ENCODE measurements around the gene ALOX15. TPM values are rescaled to one million over a fixed set of nuclear protein-coding genes. Genes with fewer than 3 reads are reported as not detected.

ALOX15 gene
- total RNA-seq, 1 donor from 2014 or later = not detected

GRCh38 chr17:4616476-4616875 lies 25.0 kb downstream of the ALOX15 start:
- H3K27me3 Mint-ChIP-seq = peaks cover 15% of the 10 kb centered on the region
- no peak for TF ChIP-seq CTCF (IDR thresholded peaks at IDR 0.05)
- no peak overlapping the region for H3K4me3 Mint-ChIP-seq
- H3K27ac Mint-ChIP-seq = no peak overlapping the region
- ChIA-PET CTCF (no interaction called here), POLR2A (no interaction called here)
- intact Hi-C loops (cut with micrococcal nuclease) = no loop called here
- no peaks in the 10 kb centered on the region for H3K4me1 Mint-ChIP-seq
- ATAC-seq (ENCODE audit: low read depth) = no peak
- H3K36me3 Mint-ChIP-seq (ENCODE audit: low read depth) = no peaks in the 10 kb centered on the region
- no peaks in the 10 kb centered on the region for H3K9me3 Mint-ChIP-seq
- no peak for DNase-seq

GRCh38 chr17:4610656-4611055 lies 30.8 kb downstream of the ALOX15 start:
- TF ChIP-seq CTCF (IDR thresholded peaks at IDR 0.05) = no peak
- no peak overlapping the region for H3K27ac Mint-ChIP-seq
- CTCF ChIA-PET = no interaction called here
- no peaks in the 10 kb centered on the region for H3K9me3 Mint-ChIP-seq
- no peak for ATAC-seq (ENCODE audit: low read depth)
- intact Hi-C loops (cut with micrococcal nuclease) = no loop called here
- no peak for DNase-seq
- H3K36me3 Mint-ChIP-seq (ENCODE audit: low read depth) = no peaks in the 10 kb centered on the region
- H3K4me3 Mint-ChIP-seq = no peak overlapping the region
- peaks cover 26% of the 10 kb centered on the region for H3K27me3 Mint-ChIP-seq
- POLR2A ChIA-PET = no interaction called here
- no peaks in the 10 kb centered on the region for H3K4me1 Mint-ChIP-seq

- H3K4me1 Mint-ChIP-seq = no peaks in the 10 kb centered on the region
- H3K27me3 Mint-ChIP-seq = peaks cover 29% of the 10 kb centered on the region
- no peaks in the 10 kb centered on the region for H3K9me3 Mint-ChIP-seq
- ATAC-seq (ENCODE audit: low read depth) = no peak
- ChIA-PET POLR2A (no interaction called here), CTCF (no interaction called here)
- intact Hi-C loops (cut with micrococcal nuclease) = no loop called here
- TF ChIP-seq CTCF (IDR thresholded peaks at IDR 0.05) = no peak
- H3K36me3 Mint-ChIP-seq (ENCODE audit: low read depth) = no peaks in the 10 kb centered on the region
- H3K4me3 Mint-ChIP-seq = no peak overlapping the region
- H3K27ac Mint-ChIP-seq = no peak overlapping the region
- DNase-seq = no peak
Observed at GRCh38 chr17:4610162-4610561, 31.3 kb downstream of the ALOX15 start.

- intact Hi-C loops (cut with micrococcal nuclease) = no loop called here
- no peak for TF ChIP-seq CTCF (IDR thresholded peaks at IDR 0.05)
- Mint-ChIP-seq H3K9me3 (no peaks in the 10 kb centered on the region), H3K27ac (no peak overlapping the region), H3K4me1 (no peaks in the 10 kb centered on the region), H3K36me3 (ENCODE audit: low read depth) (no peaks in the 10 kb centered on the region), H3K4me3 (no peak overlapping the region), H3K27me3 (peaks cover 29% of the 10 kb centered on the region)
- CTCF ChIA-PET = no interaction called here
- DNase-seq (no peak), ATAC-seq (ENCODE audit: low read depth) (no peak)
- POLR2A ChIA-PET = no interaction called here
Observed at GRCh38 chr17:4609761-4610160, 31.7 kb downstream of the ALOX15 start.

DNA sequence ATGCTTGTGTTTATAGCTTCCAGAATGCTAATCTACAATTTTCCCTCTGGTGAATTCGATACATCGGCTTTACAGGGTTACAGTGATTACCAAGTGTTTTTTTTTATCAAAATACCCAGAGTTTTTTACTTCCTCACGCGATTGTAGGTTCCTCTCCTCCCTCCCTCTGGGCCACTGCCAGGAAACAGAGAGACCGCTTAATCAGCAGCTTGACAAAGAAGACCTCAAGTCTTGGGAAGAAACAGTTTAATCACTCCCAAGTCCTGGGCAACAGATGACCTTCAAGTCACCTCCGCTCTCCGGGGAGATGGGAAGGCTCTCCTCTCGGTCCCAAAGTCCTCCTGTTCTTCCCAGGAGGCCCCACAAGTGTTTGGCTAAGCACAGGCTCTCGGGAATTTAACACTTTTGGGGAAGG lies 33.7 kb downstream of the ALOX15 start:
- ATAC-seq (ENCODE audit: low read depth) (no peak), DNase-seq (no peak)
- ChIA-PET POLR2A (no interaction called here), CTCF (no interaction called here)
- intact Hi-C loops (cut with micrococcal nuclease) = no loop called here
- no peaks in the 10 kb centered on the region for H3K9me3 Mint-ChIP-seq
- no peak overlapping the region for H3K4me3 Mint-ChIP-seq
- TF ChIP-seq CTCF (IDR thresholded peaks at IDR 0.05) = no peak
- peaks cover 35% of the 10 kb centered on the region for H3K27me3 Mint-ChIP-seq
- no peaks in the 10 kb centered on the region for H3K36me3 Mint-ChIP-seq (ENCODE audit: low read depth)
- H3K4me1 Mint-ChIP-seq = no peaks in the 10 kb centered on the region
- no peak overlapping the region for H3K27ac Mint-ChIP-seq
